ENCODE results near the gene GSTCD. TPM values are rescaled to one million over a fixed set of nuclear protein-coding genes. Genes with fewer than 3 reads are reported as not detected.

The GSTCD gene
- total and polyA plus RNA-seq, 2 donors (not counting 1 experiment from before 2014, with no cell fraction given) = 8.5 to 10.9 TPM

DNA sequence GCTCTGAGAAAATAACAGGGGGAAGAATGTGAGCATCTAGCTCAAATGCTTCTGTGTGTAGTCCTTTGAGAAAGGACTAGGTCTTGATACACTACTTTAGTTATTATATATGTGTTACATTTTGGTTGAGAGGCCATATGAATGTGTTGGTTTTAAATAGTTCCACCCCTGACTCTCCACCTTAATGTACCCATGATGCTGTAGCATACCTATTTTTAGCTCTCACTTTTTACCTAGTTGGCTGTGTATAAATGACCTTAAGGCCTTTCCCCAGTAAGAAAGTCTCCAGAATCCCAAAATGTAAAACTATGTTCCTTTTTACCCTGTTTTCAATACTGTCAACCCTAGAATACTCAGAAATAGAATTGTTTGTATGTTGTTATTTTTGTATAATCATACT, 166.6 kb downstream of the GSTCD start:
- no peak overlapping the region for H2AFZ ChIP-seq (ENCODE audit: low read length)
- H3K9me3 ChIP-seq (ENCODE audit: control insufficient read depth, insufficient read depth, low read depth, low read length) = no peaks in the 10 kb centered on the region
- no peak overlapping the region for H3K9ac ChIP-seq (ENCODE audit: insufficient read depth, low read length)
- H3K27me3 ChIP-seq (ENCODE audit: control insufficient read depth, insufficient read depth, low read length) = no peaks in the 10 kb centered on the region
- no peaks in the 10 kb centered on the region for H4K20me1 ChIP-seq (ENCODE audit: control insufficient read depth, extremely low read depth, insufficient read depth, low read length)
- TF ChIP-seq, protein P1, sequence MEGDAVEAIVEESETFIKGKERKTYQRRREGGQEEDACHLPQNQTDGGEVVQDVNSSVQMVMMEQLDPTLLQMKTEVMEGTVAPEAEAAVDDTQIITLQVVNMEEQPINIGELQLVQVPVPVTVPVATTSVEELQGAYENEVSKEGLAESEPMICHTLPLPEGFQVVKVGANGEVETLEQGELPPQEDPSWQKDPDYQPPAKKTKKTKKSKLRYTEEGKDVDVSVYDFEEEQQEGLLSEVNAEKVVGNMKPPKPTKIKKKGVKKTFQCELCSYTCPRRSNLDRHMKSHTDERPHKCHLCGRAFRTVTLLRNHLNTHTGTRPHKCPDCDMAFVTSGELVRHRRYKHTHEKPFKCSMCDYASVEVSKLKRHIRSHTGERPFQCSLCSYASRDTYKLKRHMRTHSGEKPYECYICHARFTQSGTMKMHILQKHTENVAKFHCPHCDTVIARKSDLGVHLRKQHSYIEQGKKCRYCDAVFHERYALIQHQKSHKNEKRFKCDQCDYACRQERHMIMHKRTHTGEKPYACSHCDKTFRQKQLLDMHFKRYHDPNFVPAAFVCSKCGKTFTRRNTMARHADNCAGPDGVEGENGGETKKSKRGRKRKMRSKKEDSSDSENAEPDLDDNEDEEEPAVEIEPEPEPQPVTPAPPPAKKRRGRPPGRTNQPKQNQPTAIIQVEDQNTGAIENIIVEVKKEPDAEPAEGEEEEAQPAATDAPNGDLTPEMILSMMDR (conservative IDR thresholded peaks at IDR 0.05 in 1 of 2, IDR thresholded peaks at IDR 0.05 in 1 of 2; ENCODE audit: low read depth in 1 of 2, low read length in 2 of 2) = no peak
- no peak for TF ChIP-seq EZH2 (IDR thresholded peaks at IDR 0.05; ENCODE audit: low read length, missing control alignments)
- H3K4me2 ChIP-seq (ENCODE audit: extremely low read depth, insufficient read depth, low read length) = no peak overlapping the region
- H3K27ac ChIP-seq (ENCODE audit: insufficient read depth, low read length) = no peak overlapping the region
- H3K4me3 ChIP-seq (replicated peaks in 1 of 4; ENCODE audit: control extremely low read depth in 1 of 4, insufficient read depth in 1 of 4, low read depth in 3 of 4, low read length in 4 of 4) = no peak overlapping the region
- H3K79me2 ChIP-seq (ENCODE audit: control insufficient read depth, insufficient read depth, low read length) = no peaks in the 10 kb centered on the region
- no peaks in the 10 kb centered on the region for H3K36me3 ChIP-seq (ENCODE audit: control insufficient read depth, insufficient read depth, low read length)
- no peaks in the 10 kb centered on the region for H3K4me1 ChIP-seq (ENCODE audit: control insufficient read depth, extremely low read depth, insufficient read depth, low read length)
- DNase-seq (ENCODE audit: low read depth in 2 of 2) = no peak

DNA sequence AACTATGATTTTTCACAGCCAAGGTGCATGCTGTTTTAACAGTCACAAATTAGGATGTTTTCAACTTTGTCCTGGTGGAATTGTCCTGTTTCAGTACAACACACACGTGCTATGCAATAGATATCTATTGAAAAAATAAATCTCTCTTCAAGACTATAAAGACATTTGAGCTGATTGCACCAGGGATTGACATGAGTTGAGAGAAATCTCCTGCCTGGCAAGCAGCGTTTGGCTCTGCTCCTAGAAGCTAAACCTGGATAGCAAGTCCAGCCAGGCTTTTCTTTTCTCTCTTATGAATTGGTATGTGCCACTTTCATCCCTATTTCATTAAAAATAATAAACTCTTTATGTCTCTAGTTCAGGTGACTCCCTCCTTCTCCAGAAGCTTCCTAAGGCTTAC, 170.1 kb downstream of the GSTCD start:
- TF ChIP-seq, protein P1 (conservative IDR thresholded peaks at IDR 0.05 in 1 of 2, IDR thresholded peaks at IDR 0.05 in 1 of 2; ENCODE audit: low read depth in 1 of 2, low read length in 2 of 2) = no peak
- TF ChIP-seq EZH2 (IDR thresholded peaks at IDR 0.05; ENCODE audit: low read length, missing control alignments) = no peak

DNA sequence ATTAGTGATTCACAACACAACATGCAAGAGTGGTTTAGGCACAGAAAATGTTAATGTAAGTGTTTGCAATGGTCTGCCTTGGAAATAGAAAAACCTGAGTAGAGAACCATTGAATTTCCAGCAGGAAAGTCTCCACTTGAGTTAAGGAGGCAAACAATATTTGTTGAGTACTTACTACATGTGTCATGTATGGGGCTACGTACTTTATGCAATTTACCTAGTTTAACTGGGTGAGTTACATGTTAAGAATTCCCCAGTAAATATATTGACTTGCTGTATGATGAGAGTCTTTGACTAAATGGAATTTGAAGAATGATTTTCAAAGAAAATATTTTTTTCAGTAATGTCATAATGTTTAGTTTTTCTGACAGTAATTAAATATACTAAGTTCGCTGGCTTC, 178.9 kb downstream of the GSTCD start:
- Histone ChIP-seq H3K27me3 (ENCODE audit: control insufficient read depth, insufficient read depth, low read length) (peaks cover 5% of the 10 kb centered on the region), H3K9me3 (ENCODE audit: control insufficient read depth, insufficient read depth, low read depth, low read length) (no peaks in the 10 kb centered on the region), H2AFZ (ENCODE audit: low read length) (no peak overlapping the region), H3K79me2 (ENCODE audit: control insufficient read depth, insufficient read depth, low read length) (no peaks in the 10 kb centered on the region), H3K9ac (ENCODE audit: insufficient read depth, low read length) (no peak overlapping the region), H4K20me1 (ENCODE audit: control insufficient read depth, extremely low read depth, insufficient read depth, low read length) (no peaks in the 10 kb centered on the region), H3K27ac (ENCODE audit: insufficient read depth, low read length) (no peak overlapping the region), H3K4me2 (ENCODE audit: extremely low read depth, insufficient read depth, low read length) (no peak overlapping the region), H3K36me3 (ENCODE audit: control insufficient read depth, insufficient read depth, low read length) (no peaks in the 10 kb centered on the region), H3K4me3 (replicated peaks in 1 of 4; ENCODE audit: control extremely low read depth in 1 of 4, insufficient read depth in 1 of 4, low read depth in 3 of 4, low read length in 4 of 4) (no peak overlapping the region), H3K4me1 (ENCODE audit: control insufficient read depth, extremely low read depth, insufficient read depth, low read length) (no peaks in the 10 kb centered on the region)
- DNase-seq (ENCODE audit: low read depth in 2 of 2) = no peak
- TF ChIP-seq, protein P1 (conservative IDR thresholded peaks at IDR 0.05 in 1 of 2, IDR thresholded peaks at IDR 0.05 in 1 of 2; ENCODE audit: low read depth in 1 of 2, low read length in 2 of 2) = no peak
- no peak for TF ChIP-seq EZH2 (IDR thresholded peaks at IDR 0.05; ENCODE audit: low read length, missing control alignments)

More for the DNA sequence above, 170.1 kb downstream of the GSTCD start:
- no peaks in the 10 kb centered on the region for H3K36me3 ChIP-seq (ENCODE audit: control insufficient read depth, insufficient read depth, low read length)
- no peak for DNase-seq (ENCODE audit: low read depth in 2 of 2)
- H3K79me2 ChIP-seq (ENCODE audit: control insufficient read depth, insufficient read depth, low read length) = no peaks in the 10 kb centered on the region
- H3K27ac ChIP-seq (ENCODE audit: insufficient read depth, low read length) = no peak overlapping the region
- H3K4me2 ChIP-seq (ENCODE audit: extremely low read depth, insufficient read depth, low read length) = no peak overlapping the region
- H4K20me1 ChIP-seq (ENCODE audit: control insufficient read depth, extremely low read depth, insufficient read depth, low read length) = no peaks in the 10 kb centered on the region
- no peaks in the 10 kb centered on the region for H3K4me1 ChIP-seq (ENCODE audit: control insufficient read depth, extremely low read depth, insufficient read depth, low read length)
- H2AFZ ChIP-seq (ENCODE audit: low read length) = no peak overlapping the region
- H3K9me3 ChIP-seq (ENCODE audit: control insufficient read depth, insufficient read depth, low read depth, low read length) = no peaks in the 10 kb centered on the region
- no peak overlapping the region for H3K9ac ChIP-seq (ENCODE audit: insufficient read depth, low read length)
- no peak overlapping the region for H3K4me3 ChIP-seq (replicated peaks in 1 of 4; ENCODE audit: control extremely low read depth in 1 of 4, insufficient read depth in 1 of 4, low read depth in 3 of 4, low read length in 4 of 4)
- H3K27me3 ChIP-seq (ENCODE audit: control insufficient read depth, insufficient read depth, low read length) = no peaks in the 10 kb centered on the region

All from fibroblast of lung (primary cell).